Measurements from ENCODE around the gene ITPRID2. TPM values are rescaled to one million over a fixed set of nuclear protein-coding genes. Genes with fewer than 3 reads are reported as not detected.

Gene ITPRID2
- total RNA-seq, 1 experiment from 2014 or later: 1,605 TPM

- Histone ChIP-seq H3K4me2 (ENCODE audit: low read length) (peak overlapping the region; percentile 72), H4K20me1 (ENCODE audit: insufficient read depth) (no peaks in the 10 kb centered on the region), H3K36me3 (ENCODE audit: control insufficient read depth in 1 of 2, insufficient read depth in 2 of 2, low read length in 2 of 2) (no peaks in the 10 kb centered on the region), H3K4me3 (replicated peaks in 1 of 2; ENCODE audit: low read depth in 1 of 2, low read length in 2 of 2) (peak overlapping the region in 1 of 2 experiments; percentile 20; a peak in 2 of 4 replicates), H3K27me3 (ENCODE audit: insufficient read depth, low read length) (no peaks in the 10 kb centered on the region), H2AFZ (ENCODE audit: low read depth, low read length, poor library complexity, severe bottlenecking) (no peak overlapping the region), H3K27ac (ENCODE audit: low read depth, low read length) (peak overlapping the region; percentile 87), H3K9me3 (ENCODE audit: control insufficient read depth in 1 of 2, insufficient read depth in 1 of 2, low read depth in 1 of 2, low read length in 2 of 2) (no peaks in the 10 kb centered on the region), H3K79me2 (ENCODE audit: insufficient read depth, low read length) (no peaks in the 10 kb centered on the region), H3K9ac (ENCODE audit: low read length) (0 out of 2 replicates have a peak overlapping the region, but pooled peaks have one; percentile 49), H3K4me1 (ENCODE audit: control insufficient read depth in 1 of 2, insufficient read depth in 2 of 2, low read length in 2 of 2) (peaks cover 76 to 96% of the 10 kb centered on the region in 2 experiments), H3K9me2 (ENCODE audit: insufficient read depth) (no peaks in the 10 kb centered on the region)
- CTCF ChIA-PET: interaction anchor here (1.9 kb wide), 1 partner anchor 11 kb away, joined by 4 read pairs; no protein-coding TSS in a partner anchor
- DNase-seq (ENCODE audit: low read depth, low spot score) (peak; percentile 63), ATAC-seq (peak; percentile 49)
- RAD21 ChIA-PET (ENCODE audit: low non-redundant PET in 1 of 2, low total read pairs in 2 of 2, uncharacterized antibody in 2 of 2, unreplicated experiment in 2 of 2): no interaction called here
- POLR2A ChIA-PET: interaction anchor here (0.7 to 2.3 kb wide), 3 partner anchors 12 to 50 kb away, joined by 5 to 14 read pairs (median 5); no protein-coding TSS in a partner anchor
- intact Hi-C loops (cut with micrococcal nuclease): no loop called here
- BruUV-seq (replicated peaks): no TSS peak
- no peak for TF ChIP-seq EGR1 (IDR thresholded peaks at IDR 0.05; ENCODE audit: low read depth)
- TF ChIP-seq POLR2AphosphoS5 (IDR thresholded peaks at IDR 0.05; ENCODE audit: low read depth, low read length): no peak
- TF ChIP-seq, protein P1, sequence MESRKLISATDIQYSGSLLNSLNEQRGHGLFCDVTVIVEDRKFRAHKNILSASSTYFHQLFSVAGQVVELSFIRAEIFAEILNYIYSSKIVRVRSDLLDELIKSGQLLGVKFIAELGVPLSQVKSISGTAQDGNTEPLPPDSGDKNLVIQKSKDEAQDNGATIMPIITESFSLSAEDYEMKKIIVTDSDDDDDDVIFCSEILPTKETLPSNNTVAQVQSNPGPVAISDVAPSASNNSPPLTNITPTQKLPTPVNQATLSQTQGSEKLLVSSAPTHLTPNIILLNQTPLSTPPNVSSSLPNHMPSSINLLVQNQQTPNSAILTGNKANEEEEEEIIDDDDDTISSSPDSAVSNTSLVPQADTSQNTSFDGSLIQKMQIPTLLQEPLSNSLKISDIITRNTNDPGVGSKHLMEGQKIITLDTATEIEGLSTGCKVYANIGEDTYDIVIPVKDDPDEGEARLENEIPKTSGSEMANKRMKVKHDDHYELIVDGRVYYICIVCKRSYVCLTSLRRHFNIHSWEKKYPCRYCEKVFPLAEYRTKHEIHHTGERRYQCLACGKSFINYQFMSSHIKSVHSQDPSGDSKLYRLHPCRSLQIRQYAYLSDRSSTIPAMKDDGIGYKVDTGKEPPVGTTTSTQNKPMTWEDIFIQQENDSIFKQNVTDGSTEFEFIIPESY (IDR thresholded peaks at IDR 0.05; ENCODE audit: extremely low read depth, insufficient replicate concordance, low read length): no peak
- TF ChIP-seq EZH2 (IDR thresholded peaks at IDR 0.05): no peak
- no peak for TF ChIP-seq POLR2A (IDR thresholded peaks at IDR 0.05; ENCODE audit: borderline replicate concordance, extremely low read depth, insufficient read depth, insufficient read length)
- TF ChIP-seq JUND (IDR thresholded peaks at IDR 0.05): peak; percentile 70
- TF ChIP-seq MAX (IDR thresholded peaks at IDR 0.05): no peak
- TF ChIP-seq, protein P2, sequence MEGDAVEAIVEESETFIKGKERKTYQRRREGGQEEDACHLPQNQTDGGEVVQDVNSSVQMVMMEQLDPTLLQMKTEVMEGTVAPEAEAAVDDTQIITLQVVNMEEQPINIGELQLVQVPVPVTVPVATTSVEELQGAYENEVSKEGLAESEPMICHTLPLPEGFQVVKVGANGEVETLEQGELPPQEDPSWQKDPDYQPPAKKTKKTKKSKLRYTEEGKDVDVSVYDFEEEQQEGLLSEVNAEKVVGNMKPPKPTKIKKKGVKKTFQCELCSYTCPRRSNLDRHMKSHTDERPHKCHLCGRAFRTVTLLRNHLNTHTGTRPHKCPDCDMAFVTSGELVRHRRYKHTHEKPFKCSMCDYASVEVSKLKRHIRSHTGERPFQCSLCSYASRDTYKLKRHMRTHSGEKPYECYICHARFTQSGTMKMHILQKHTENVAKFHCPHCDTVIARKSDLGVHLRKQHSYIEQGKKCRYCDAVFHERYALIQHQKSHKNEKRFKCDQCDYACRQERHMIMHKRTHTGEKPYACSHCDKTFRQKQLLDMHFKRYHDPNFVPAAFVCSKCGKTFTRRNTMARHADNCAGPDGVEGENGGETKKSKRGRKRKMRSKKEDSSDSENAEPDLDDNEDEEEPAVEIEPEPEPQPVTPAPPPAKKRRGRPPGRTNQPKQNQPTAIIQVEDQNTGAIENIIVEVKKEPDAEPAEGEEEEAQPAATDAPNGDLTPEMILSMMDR (IDR thresholded peaks at IDR 0.05 in 2 of 3, conservative IDR thresholded peaks at IDR 0.05 in 1 of 3; ENCODE audit: borderline replicate concordance in 1 of 3, insufficient read depth in 1 of 3, low read depth in 2 of 3, low read length in 2 of 3): no peak
- peak; percentile 71 for TF ChIP-seq SP1 (IDR thresholded peaks at IDR 0.05; ENCODE audit: low read depth)
- peak; percentile 27; the same call in 1 of the 2 replicates for TF ChIP-seq SIN3A (IDR thresholded peaks at IDR 0.05; ENCODE audit: low read depth)
- TF ChIP-seq RAD21 (IDR thresholded peaks at IDR 0.05; ENCODE audit: low read depth): no peak
- TF ChIP-seq YY1 (IDR thresholded peaks at IDR 0.05; ENCODE audit: extremely low read depth, insufficient replicate concordance, low read depth, low read length): no peak
- no peak for TF ChIP-seq SRF (IDR thresholded peaks at IDR 0.05; ENCODE audit: low read depth)
- no peak for TF ChIP-seq ELF1 (IDR thresholded peaks at IDR 0.05; ENCODE audit: borderline replicate concordance, low read depth)
- no peak for TF ChIP-seq EZH2phosphoT487 (IDR thresholded peaks at IDR 0.05; ENCODE audit: borderline replicate concordance)
- peak; percentile 94 for TF ChIP-seq TCF7L2 (IDR thresholded peaks at IDR 0.05; ENCODE audit: borderline replicate concordance, extremely low read depth, insufficient read depth, insufficient read length)
- TF ChIP-seq CBX3 (IDR thresholded peaks at IDR 0.05; ENCODE audit: low read depth): no peak; the same call in 1 of the 2 replicates
- TF ChIP-seq FOSL1 (IDR thresholded peaks at IDR 0.05; ENCODE audit: low read depth): peak; percentile 55; the same call in 1 of the 2 replicates
- TF ChIP-seq ZFX (IDR thresholded peaks at IDR 0.05): no peak
- no peak for TF ChIP-seq CEBPB (IDR thresholded peaks at IDR 0.05; ENCODE audit: low read depth)
- TF ChIP-seq REST (IDR thresholded peaks at IDR 0.05; ENCODE audit: low read depth): no peak
- no peak for TF ChIP-seq ZNF274 (IDR thresholded peaks at IDR 0.05; ENCODE audit: low read depth, low read length)
These were observed 57.5 kb downstream of the ITPRID2 start for GRCh38 chr2:181949047-181949446.
